ENCODE data around the gene SYTL3.

- TF ChIP-seq DACH1 (IDR thresholded peaks at IDR 0.05; ENCODE audit: partially characterized antibody) (no peak), ID3 (CRISPR knock-in tag; IDR thresholded peaks at IDR 0.05) (no peak), ID3 (tag; IDR thresholded peaks at IDR 0.05) (no peak), ZBTB17 (CRISPR knock-in tag; IDR thresholded peaks at IDR 0.05) (no peak), YBX1 (IDR thresholded peaks at IDR 0.05) (no peak), ELF4 (CRISPR knock-in tag; IDR thresholded peaks at IDR 0.05) (no peak), ELK1 (CRISPR knock-in tag; IDR thresholded peaks at IDR 0.05) (no peak), RREB1 (CRISPR knock-in tag; IDR thresholded peaks at IDR 0.05) (no peak), HNRNPLL (IDR thresholded peaks at IDR 0.05; ENCODE audit: low read depth, low read length, poor library complexity, severe bottlenecking) (no peak), TARDBP (IDR thresholded peaks at IDR 0.05) (no peak), JUN (IDR thresholded peaks at IDR 0.05; ENCODE audit: borderline replicate concordance, low read depth, low read length) (peak; percentile 19; the same call in 1 of the 2 replicates), JUN (CRISPR knock-in tag; IDR thresholded peaks at IDR 0.05; ENCODE audit: borderline replicate concordance) (no peak), ERF (CRISPR knock-in tag; IDR thresholded peaks at IDR 0.05) (no peak), EP300 (IDR thresholded peaks at IDR 0.05; ENCODE audit: low read length) (no peak), GTF2F1 (IDR thresholded peaks at IDR 0.05; ENCODE audit: low read depth, low read length) (no peak)
Measured at GRCh38 chr6:158645064-158646022, 4.5 kb upstream of the SYTL3 start.

Data from K562 (cell line).